Measurements from ENCODE around the gene IFNGR1. TPM values are rescaled to one million over a fixed set of nuclear protein-coding genes. Genes with fewer than 3 reads are reported as not detected.

The IFNGR1 gene
- total and polyA plus RNA-seq, 2 experiments from 2014 or later: 22.8 to 23.2 TPM

DNA sequence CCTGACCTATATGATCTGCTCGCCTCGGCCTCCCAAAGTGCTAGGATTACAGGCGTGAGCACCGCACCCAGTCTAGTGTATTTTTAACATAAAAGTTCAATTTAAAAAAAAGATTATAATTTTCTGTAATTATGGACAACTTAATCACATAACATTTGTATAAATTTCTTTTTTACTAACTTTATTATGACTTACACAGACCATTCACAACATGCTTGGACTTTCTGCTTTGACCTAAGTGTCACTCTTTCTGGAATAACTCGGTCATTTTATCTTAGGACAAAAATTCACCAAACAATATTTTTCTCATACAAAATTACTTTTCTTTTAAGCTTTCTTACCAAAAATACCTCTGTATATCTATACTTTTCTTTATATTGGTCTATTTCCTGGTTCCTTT lies 30.3 kb downstream of the IFNGR1 start:
- TF ChIP-seq ZNF114 (CRISPR knock-in tag; IDR thresholded peaks at IDR 0.05) (0 out of 2 replicates have a peak, but pooled peaks have one; percentile 31), ZNF331 (CRISPR knock-in tag; IDR thresholded peaks at IDR 0.05; ENCODE audit: low read depth) (no peak), EZH2 (IDR thresholded peaks at IDR 0.05; ENCODE audit: low read depth, unreplicated experiment) (no peak)
- TF ChIP-seq, protein P1, sequence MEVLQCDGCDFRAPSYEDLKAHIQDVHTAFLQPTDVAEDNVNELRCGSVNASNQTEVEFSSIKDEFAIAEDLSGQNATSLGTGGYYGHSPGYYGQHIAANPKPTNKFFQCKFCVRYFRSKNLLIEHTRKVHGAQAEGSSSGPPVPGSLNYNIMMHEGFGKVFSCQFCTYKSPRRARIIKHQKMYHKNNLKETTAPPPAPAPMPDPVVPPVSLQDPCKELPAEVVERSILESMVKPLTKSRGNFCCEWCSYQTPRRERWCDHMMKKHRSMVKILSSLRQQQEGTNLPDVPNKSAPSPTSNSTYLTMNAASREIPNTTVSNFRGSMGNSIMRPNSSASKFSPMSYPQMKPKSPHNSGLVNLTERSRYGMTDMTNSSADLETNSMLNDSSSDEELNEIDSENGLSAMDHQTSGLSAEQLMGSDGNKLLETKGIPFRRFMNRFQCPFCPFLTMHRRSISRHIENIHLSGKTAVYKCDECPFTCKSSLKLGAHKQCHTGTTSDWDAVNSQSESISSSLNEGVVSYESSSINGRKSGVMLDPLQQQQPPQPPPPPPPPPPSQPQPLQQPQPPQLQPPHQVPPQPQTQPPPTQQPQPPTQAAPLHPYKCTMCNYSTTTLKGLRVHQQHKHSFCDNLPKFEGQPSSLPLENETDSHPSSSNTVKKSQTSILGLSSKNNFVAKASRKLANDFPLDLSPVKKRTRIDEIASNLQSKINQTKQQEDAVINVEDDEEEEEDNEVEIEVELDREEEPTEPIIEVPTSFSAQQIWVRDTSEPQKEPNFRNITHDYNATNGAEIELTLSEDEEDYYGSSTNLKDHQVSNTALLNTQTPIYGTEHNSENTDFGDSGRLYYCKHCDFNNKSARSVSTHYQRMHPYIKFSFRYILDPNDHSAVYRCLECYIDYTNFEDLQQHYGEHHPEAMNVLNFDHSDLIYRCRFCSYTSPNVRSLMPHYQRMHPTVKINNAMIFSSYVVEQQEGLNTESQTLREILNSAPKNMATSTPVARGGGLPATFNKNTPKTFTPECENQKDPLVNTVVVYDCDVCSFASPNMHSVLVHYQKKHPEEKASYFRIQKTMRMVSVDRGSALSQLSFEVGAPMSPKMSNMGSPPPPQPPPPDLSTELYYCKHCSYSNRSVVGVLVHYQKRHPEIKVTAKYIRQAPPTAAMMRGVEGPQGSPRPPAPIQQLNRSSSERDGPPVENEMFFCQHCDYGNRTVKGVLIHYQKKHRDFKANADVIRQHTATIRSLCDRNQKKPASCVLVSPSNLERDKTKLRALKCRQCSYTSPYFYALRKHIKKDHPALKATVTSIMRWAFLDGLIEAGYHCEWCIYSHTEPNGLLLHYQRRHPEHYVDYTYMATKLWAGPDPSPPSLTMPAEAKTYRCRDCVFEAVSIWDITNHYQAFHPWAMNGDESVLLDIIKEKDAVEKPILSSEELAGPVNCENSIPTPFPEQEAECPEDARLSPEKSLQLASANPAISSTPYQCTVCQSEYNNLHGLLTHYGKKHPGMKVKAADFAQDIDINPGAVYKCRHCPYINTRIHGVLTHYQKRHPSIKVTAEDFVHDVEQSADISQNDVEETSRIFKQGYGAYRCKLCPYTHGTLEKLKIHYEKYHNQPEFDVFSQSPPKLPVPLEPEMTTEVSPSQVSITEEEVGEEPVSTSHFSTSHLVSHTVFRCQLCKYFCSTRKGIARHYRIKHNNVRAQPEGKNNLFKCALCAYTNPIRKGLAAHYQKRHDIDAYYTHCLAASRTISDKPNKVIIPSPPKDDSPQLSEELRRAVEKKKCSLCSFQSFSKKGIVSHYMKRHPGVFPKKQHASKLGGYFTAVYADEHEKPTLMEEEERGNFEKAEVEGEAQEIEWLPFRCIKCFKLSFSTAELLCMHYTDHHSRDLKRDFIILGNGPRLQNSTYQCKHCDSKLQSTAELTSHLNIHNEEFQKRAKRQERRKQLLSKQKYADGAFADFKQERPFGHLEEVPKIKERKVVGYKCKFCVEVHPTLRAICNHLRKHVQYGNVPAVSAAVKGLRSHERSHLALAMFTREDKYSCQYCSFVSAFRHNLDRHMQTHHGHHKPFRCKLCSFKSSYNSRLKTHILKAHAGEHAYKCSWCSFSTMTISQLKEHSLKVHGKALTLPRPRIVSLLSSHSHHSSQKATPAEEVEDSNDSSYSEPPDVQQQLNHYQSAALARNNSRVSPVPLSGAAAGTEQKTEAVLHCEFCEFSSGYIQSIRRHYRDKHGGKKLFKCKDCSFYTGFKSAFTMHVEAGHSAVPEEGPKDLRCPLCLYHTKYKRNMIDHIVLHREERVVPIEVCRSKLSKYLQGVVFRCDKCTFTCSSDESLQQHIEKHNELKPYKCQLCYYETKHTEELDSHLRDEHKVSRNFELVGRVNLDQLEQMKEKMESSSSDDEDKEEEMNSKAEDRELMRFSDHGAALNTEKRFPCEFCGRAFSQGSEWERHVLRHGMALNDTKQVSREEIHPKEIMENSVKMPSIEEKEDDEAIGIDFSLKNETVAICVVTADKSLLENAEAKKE (CRISPR knock-in tag; IDR thresholded peaks at IDR 0.05): no peak
- H3K4me2 ChIP-seq: no peak overlapping the region
- peaks cover 53% of the 10 kb centered on the region for H3K36me3 Mint-ChIP-seq (ENCODE audit: low read depth)
- H3K27me3 Mint-ChIP-seq (ENCODE audit: insufficient read depth, low read depth, poor library complexity): peaks cover 3% of the 10 kb centered on the region
- no peaks in the 10 kb centered on the region for H3F3A ChIP-seq (replicated peaks; ENCODE audit: low read depth)
- no peaks in the 10 kb centered on the region for H3K9me2 ChIP-seq (ENCODE audit: insufficient read depth)
- H3K36me3 ChIP-seq (ENCODE audit: insufficient read depth): peaks cover 40% of the 10 kb centered on the region
- H3K4me1 Mint-ChIP-seq: no peaks in the 10 kb centered on the region
- no peak for ATAC-seq
- H3K79me2 ChIP-seq (replicated peaks; ENCODE audit: insufficient read depth): no peaks in the 10 kb centered on the region
- H3K27ac Mint-ChIP-seq: no peak overlapping the region
- no peak overlapping the region for H3K4me3 Mint-ChIP-seq
- H3K27ac ChIP-seq (ENCODE audit: low read depth): no peak overlapping the region
- H3K27me3 ChIP-seq (ENCODE audit: insufficient read depth): no peaks in the 10 kb centered on the region
- peaks cover 86% of the 10 kb centered on the region for H3K9me3 Mint-ChIP-seq
- no peak overlapping the region for H3K4me3 ChIP-seq
- no peaks in the 10 kb centered on the region for H4K20me1 ChIP-seq (replicated peaks; ENCODE audit: insufficient read depth)
- no peak overlapping the region for H2AFZ ChIP-seq
- peak; percentile 85 for DNase-seq (ENCODE audit: low spot score)
- H3K4me1 ChIP-seq (ENCODE audit: insufficient read depth): no peaks in the 10 kb centered on the region

DNA sequence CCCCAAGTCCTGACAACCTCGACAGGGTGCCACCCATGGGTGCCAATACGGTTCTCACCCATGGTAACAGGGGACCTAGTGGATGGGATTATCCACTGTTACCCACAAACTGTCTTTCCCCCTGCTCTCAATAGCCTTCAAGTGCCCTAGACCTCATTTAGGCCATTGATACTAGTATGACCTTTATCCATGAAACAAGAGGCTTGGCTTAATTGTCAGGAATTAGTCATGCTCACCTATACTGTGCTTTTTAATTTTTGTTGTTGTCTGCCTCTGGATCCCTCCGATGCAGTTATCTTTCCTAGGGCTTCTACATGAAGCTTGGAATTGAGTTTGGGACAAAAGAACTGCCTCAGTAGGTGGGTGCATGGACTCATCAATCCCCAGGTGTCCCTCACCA lies 33.9 kb downstream of the IFNGR1 start:
- DNase-seq (ENCODE audit: low spot score): no peak
- no peaks in the 10 kb centered on the region for H3F3A ChIP-seq (replicated peaks; ENCODE audit: low read depth)
- H3K27me3 Mint-ChIP-seq (ENCODE audit: insufficient read depth, low read depth, poor library complexity): peaks cover 3% of the 10 kb centered on the region
- no peaks in the 10 kb centered on the region for H3K4me1 Mint-ChIP-seq
- peaks cover 95% of the 10 kb centered on the region for H3K9me3 Mint-ChIP-seq
- no peaks in the 10 kb centered on the region for H4K20me1 ChIP-seq (replicated peaks; ENCODE audit: insufficient read depth)
- H3K4me2 ChIP-seq: no peak overlapping the region
- H3K27ac ChIP-seq (ENCODE audit: low read depth): no peak overlapping the region
- H3K36me3 Mint-ChIP-seq (ENCODE audit: low read depth): peaks cover 63% of the 10 kb centered on the region
- no peaks in the 10 kb centered on the region for H3K4me1 ChIP-seq (ENCODE audit: insufficient read depth)
- H2AFZ ChIP-seq: no peak overlapping the region
- H3K4me3 ChIP-seq: no peak overlapping the region
- H3K27ac Mint-ChIP-seq: no peak overlapping the region
- no peak overlapping the region for H3K4me3 Mint-ChIP-seq
- H3K9me2 ChIP-seq (ENCODE audit: insufficient read depth): no peaks in the 10 kb centered on the region
- H3K79me2 ChIP-seq (replicated peaks; ENCODE audit: insufficient read depth): no peaks in the 10 kb centered on the region
- H3K36me3 ChIP-seq (ENCODE audit: insufficient read depth): peaks cover 54% of the 10 kb centered on the region
- ATAC-seq: no peak
- no peaks in the 10 kb centered on the region for H3K27me3 ChIP-seq (ENCODE audit: insufficient read depth)
- TF ChIP-seq EZH2phosphoT487 (IDR thresholded peaks at IDR 0.05; ENCODE audit: unreplicated experiment) (no peak), ZNF114 (CRISPR knock-in tag; IDR thresholded peaks at IDR 0.05) (no peak), REST (IDR thresholded peaks at IDR 0.05; ENCODE audit: unreplicated experiment) (no peak), STAT1 (IDR thresholded peaks at IDR 0.05; ENCODE audit: unreplicated experiment) (no peak), CTCF (conservative IDR thresholded peaks at IDR 0.05; ENCODE audit: low read depth in 2 of 2) (no peak), NANOG (IDR thresholded peaks at IDR 0.05; ENCODE audit: borderline replicate concordance) (no peak)
- TF ChIP-seq, protein P2, sequence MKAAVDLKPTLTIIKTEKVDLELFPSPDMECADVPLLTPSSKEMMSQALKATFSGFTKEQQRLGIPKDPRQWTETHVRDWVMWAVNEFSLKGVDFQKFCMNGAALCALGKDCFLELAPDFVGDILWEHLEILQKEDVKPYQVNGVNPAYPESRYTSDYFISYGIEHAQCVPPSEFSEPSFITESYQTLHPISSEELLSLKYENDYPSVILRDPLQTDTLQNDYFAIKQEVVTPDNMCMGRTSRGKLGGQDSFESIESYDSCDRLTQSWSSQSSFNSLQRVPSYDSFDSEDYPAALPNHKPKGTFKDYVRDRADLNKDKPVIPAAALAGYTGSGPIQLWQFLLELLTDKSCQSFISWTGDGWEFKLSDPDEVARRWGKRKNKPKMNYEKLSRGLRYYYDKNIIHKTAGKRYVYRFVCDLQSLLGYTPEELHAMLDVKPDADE (IDR thresholded peaks at IDR 0.05): no peak
